H1 (cell line): ENCODE measurements around the gene RNFT2. TPM values are rescaled to one million over a fixed set of nuclear protein-coding genes. Genes with fewer than 3 reads are reported as not detected.

Experiments used
- ATF3 ChIP-seq: IDR thresholded peaks from 2 replicates; pipeline ENCODE4 v1.6.1; 2011; ENCODE audit warnings: low read depth, mild to moderate bottlenecking, low read length; ENCODE audit not compliant: insufficient read depth
- BACH1 ChIP-seq: IDR thresholded peaks from 2 replicates; pipeline ENCODE4 v1.6.1; 2012; ENCODE audit warnings: low read length, improper control_type of control experiment
- CBX5 ChIP-seq: fragments of 300-800, 300-1000 bp; sonication (generic); IDR thresholded peaks from 2 replicates; pipeline ENCODE4 v1.7.1; 2016; ENCODE audit warnings: antibody characterized with exemption, low read length, low read depth
- CEBPB ChIP-seq: IDR thresholded peaks from 2 replicates; pipeline ENCODE4 v1.6.1; 2012; ENCODE audit warnings: low read depth, low read length
- CHD1 ChIP-seq: IDR thresholded peaks from 2 replicates; pipeline ENCODE4 v1.6.1; 2012; ENCODE audit warnings: low read depth, low read length, improper control_type of control experiment
- GABPA ChIP-seq: IDR thresholded peaks from 2 replicates; pipeline ENCODE4 v1.6.1; 2011; ENCODE audit warnings: mild to moderate bottlenecking, low read length, moderate library complexity, borderline replicate concordance; ENCODE audit not compliant: insufficient read depth
- HDAC2 ChIP-seq, 2 experiments: fragments of 300-600 bp in 1 of 2; sonication (generic) in 1 of 2; IDR thresholded peaks; 2 replicates each; pipeline ENCODE4 v1.6.1; 2011 to 2012; ENCODE audit warnings: low read depth in 2 of 2, low read length in 2 of 2, mild to moderate bottlenecking in 2 of 2, moderate library complexity in 2 of 2, borderline replicate concordance in 1 of 2, inconsistent platforms in 1 of 2
- JUN ChIP-seq: IDR thresholded peaks from 2 replicates; pipeline ENCODE4 v1.6.1; 2011; ENCODE audit warnings: low read depth, mild to moderate bottlenecking, improper control_type of control experiment, low read length
- JUND ChIP-seq: IDR thresholded peaks from 2 replicates; pipeline ENCODE4 v1.6.1; 2011; ENCODE audit warnings: mild to moderate bottlenecking, improper control_type of control experiment, low read length
- KDM4A ChIP-seq: IDR thresholded peaks from one replicate; pipeline ENCODE4 v1.7.1; 2012; ENCODE audit warnings: low read depth, mild to moderate bottlenecking, moderate library complexity, low read length, inconsistent platforms; ENCODE audit not compliant: severe bottlenecking
- MAFK ChIP-seq: IDR thresholded peaks from 2 replicates; pipeline ENCODE4 v1.6.1; 2012; ENCODE audit warnings: low read depth, mild to moderate bottlenecking, improper control_type of control experiment, low read length
- RFX5 ChIP-seq: IDR thresholded peaks from 2 replicates; pipeline ENCODE4 v1.6.1; 2011; ENCODE audit warnings: low read depth, low read length, improper control_type of control experiment, borderline replicate concordance
- SIX5 ChIP-seq: IDR thresholded peaks from 2 replicates; pipeline ENCODE4 v1.6.1; 2011; ENCODE audit warnings: mild to moderate bottlenecking, low read depth, low read length
- SP1 ChIP-seq: IDR thresholded peaks from 2 replicates; pipeline ENCODE4 v1.6.1; 2011; ENCODE audit warnings: low read depth, low read length
- SP2 ChIP-seq: IDR thresholded peaks from 2 replicates; pipeline ENCODE4 v1.6.1; 2012; ENCODE audit warnings: mild to moderate bottlenecking, low read length, inconsistent platforms
- SRF ChIP-seq: IDR thresholded peaks from 2 replicates; pipeline ENCODE4 v1.6.1; 2011; ENCODE audit warnings: mild to moderate bottlenecking, low read depth, low read length, moderate library complexity
- SUZ12 ChIP-seq: fragments of 200-600 bp; sonication (generic); IDR thresholded peaks from 2 replicates; pipeline ENCODE4 v1.6.1; 2012; ENCODE audit warnings: mild to moderate bottlenecking, inconsistent platforms, low read length, moderate library complexity, mixed read lengths
- TAF7 ChIP-seq: optimal IDR thresholded peaks from 2 replicates; pipeline ENCODE3; 2011; ENCODE audit warnings: low read depth, mild to moderate bottlenecking, inconsistent platforms, low read length, moderate library complexity, borderline replicate concordance
- polyA plus RNA-seq, 7 experiments: library from polyadenylated mRNA; depleted of rRNA in 3 of 7; stranded (reverse) in 5 of 7; unstranded in 2 of 7; fragments of >200 nt in 5 of 7; fragments of 200-250 nt in 2 of 7; gene quantifications; 1 replicate in 5 of 7; 2 replicates in 1 of 7; 4 replicates in 1 of 7; pipeline versions ENCODE4 v1.2.1 to v1.2.3, GENCODE V29; 2011 to 2013; ENCODE audit warnings: missing spikeins in 2 of 7, mixed read lengths in 2 of 7
- total RNA-seq: library from RNA; stranded (reverse); fragmentation: NEBNext Ultra II Directional; extraction: Animal tissue kit (Norgen Biotek cat#: 25700); gene quantifications from 2 replicates; pipeline ENCODE4 v1.2.1, GENCODE V29; 2021

Gene RNFT2
- total and polyA plus RNA-seq, 2 of the 8 experiments (the other 6 are each of a cell fraction or from before 2014, with no cell fraction given), result 14.2 to 33.1 TPM

GRCh38 chr12:116880817-116881324 lies 142.8 kb downstream of the RNFT2 start (continued):
- TF ChIP-seq SIX5 (no peak), ATF3 (no peak), HDAC2 (IDR thresholded peaks at IDR 0.05; ENCODE audit: borderline replicate concordance in 1 of 2, low read depth in 2 of 2, low read length in 2 of 2) (peak in 1 of 2 experiments; percentile 4; a peak in 1 of 4 replicates), SP1 (no peak), KDM4A (peak; percentile 58), RFX5 (no peak), JUND (no peak), SUZ12 (no peak), SRF (no peak), JUN (no peak), BACH1 (no peak), SP2 (no peak), CBX5 (no peak), GABPA (no peak; the same call in 1 of the 2 replicates), MAFK (no peak), TAF7 (peak; percentile 60), CEBPB (no peak), CHD1 (no peak)
